ENCODE measurements around the gene IFT57.
"Not testable (repeated sequence)": the region's sequence is repeated elsewhere in the genome, so short reads cannot be mapped to it uniquely, and the experiment has no call there.

The IFT57 gene

GRCh38 chr3:108221911-108222852 is at the start of gene IFT57:
IFT57 (minus strand) TSS chr3:108222424; CDS start chr3:108222322, 102 bp downstream.
- peak; percentile 99 for DNase-seq

- no peak for DNase-seq
These were observed 49.4 kb upstream of the IFT57 start for GRCh38 chr3:108271626-108272025.

GRCh38 chr3:108268235-108268634 is 46.0 kb upstream of the IFT57 start:
- not testable (repeated sequence) for DNase-seq

GRCh38 chr3:108264534-108265298 is 42.5 kb upstream of the IFT57 start:
- DNase-seq: not testable (repeated sequence)

GRCh38 chr3:108255131-108255530 is 32.9 kb upstream of the IFT57 start:
- DNase-seq: no peak

- DNase-seq: no peak
These were observed 29.6 kb upstream of the IFT57 start for GRCh38 chr3:108251844-108252243.

GRCh38 chr3:108251265-108251664 is 29.0 kb upstream of the IFT57 start:
- DNase-seq: no peak

- no peak for DNase-seq
These were observed 28.4 kb upstream of the IFT57 start for GRCh38 chr3:108250626-108251025.

- no peak for DNase-seq
These were observed 21.0 kb upstream of the IFT57 start for GRCh38 chr3:108243243-108243642.

- no peak for DNase-seq
These were observed 20.6 kb upstream of the IFT57 start for GRCh38 chr3:108242776-108243175.

- no peak for DNase-seq
These were observed 19.5 kb upstream of the IFT57 start for GRCh38 chr3:108241721-108242120.

GRCh38 chr3:108241146-108241545 is 18.9 kb upstream of the IFT57 start:
- DNase-seq: no peak

GRCh38 chr3:108239082-108239481 is 16.9 kb upstream of the IFT57 start:
- DNase-seq: no peak

GRCh38 chr3:108235290-108235689 is 13.1 kb upstream of the IFT57 start:
- DNase-seq: no peak

GRCh38 chr3:108234387-108234957 is 12.2 kb upstream of the IFT57 start:
- DNase-seq: no peak

GRCh38 chr3:108228286-108228685 is 6.1 kb upstream of the IFT57 start:
- no peak for DNase-seq

- no peak for DNase-seq
These were observed 4.9 kb upstream of the IFT57 start for GRCh38 chr3:108227131-108227530.

GRCh38 chr3:108225221-108225620 is 3.0 kb upstream of the IFT57 start:
- no peak for DNase-seq

GRCh38 chr3:108223928-108224327 is 1.7 kb upstream of the IFT57 start:
- no peak for DNase-seq

- DNase-seq: no peak
These were observed 785 bp upstream of the IFT57 start for GRCh38 chr3:108222853-108223565.

- no peak for DNase-seq
These were observed 831 bp downstream of the IFT57 start for GRCh38 chr3:108221393-108221792.

- DNase-seq: no peak
These were observed 2.9 kb downstream of the IFT57 start for GRCh38 chr3:108219336-108219735.

- DNase-seq: no peak
These were observed 3.4 kb downstream of the IFT57 start for GRCh38 chr3:108218811-108219210.

Measured in right hindlimb (tissue), 1 donor.